CD4-positive, alpha-beta T cell treated with Interleukin-15 for 4 hours (primary cell): ENCODE data around the gene ATP8B2.
"Not testable (repeated sequence)": the region's sequence is repeated elsewhere in the genome, so short reads cannot be mapped to it uniquely, and the experiment has no call there.

Experiments used
- DNase-seq: peaks from one replicate; pipeline ENCODE4 v3.0.0-alpha.2; 2020; ENCODE audit warnings: low spot score

Gene ATP8B2

DNA sequence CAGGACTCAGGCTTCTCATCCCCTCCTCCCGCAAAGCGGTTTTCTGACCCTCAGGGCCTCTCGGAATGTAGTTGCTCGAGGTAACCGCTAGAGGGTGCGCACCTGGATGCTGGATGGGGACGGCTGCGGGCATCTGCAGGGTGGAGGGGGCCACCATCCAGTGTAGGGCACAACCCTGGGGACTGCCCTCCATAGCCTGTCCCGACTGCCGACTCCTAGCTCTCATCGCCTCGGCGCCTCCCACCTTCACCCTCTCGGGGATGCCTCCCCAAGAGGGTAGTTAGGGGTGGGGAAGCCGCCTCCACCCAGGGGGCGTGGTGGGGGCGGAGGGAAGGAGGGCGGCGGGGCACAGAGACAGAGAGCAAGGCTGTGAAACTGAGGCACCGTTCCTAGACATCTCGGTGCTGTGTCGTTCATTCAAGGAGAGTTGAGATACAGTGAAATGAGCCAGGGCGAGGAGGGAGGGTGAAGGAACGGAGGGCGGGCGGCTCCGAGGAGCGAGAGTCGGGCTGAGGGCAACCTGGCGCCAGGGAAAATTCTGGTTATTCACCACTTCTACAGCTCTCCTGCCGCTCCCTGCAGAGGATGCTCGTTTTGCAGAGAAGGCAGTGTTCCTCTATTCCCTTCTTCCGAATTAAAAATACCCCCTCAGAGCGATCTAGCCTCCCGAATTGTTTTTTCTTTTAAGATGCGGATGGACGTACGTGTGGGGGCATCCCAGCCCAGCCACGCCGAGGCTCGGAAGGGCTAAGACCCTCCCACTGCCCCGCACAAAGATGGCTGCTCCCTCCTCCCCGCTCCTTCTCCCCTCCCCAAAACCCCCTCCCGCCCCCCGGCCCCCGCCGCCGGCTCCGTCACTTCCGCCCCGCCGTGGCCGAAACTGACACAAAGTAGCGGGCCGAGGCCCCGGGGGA lies at the start of gene ATP8B2:
TSS of gene ATP8B2 (plus strand) at position 857 of the 914 bp plus-strand sequence. CDS start 2,617 bp downstream, outside the sequence.
- DNase-seq = peak; percentile 86

GRCh38 chr1:154276797-154277196 lies 48.5 kb upstream of the ATP8B2 start:
- peak; percentile 24 for DNase-seq

DNA sequence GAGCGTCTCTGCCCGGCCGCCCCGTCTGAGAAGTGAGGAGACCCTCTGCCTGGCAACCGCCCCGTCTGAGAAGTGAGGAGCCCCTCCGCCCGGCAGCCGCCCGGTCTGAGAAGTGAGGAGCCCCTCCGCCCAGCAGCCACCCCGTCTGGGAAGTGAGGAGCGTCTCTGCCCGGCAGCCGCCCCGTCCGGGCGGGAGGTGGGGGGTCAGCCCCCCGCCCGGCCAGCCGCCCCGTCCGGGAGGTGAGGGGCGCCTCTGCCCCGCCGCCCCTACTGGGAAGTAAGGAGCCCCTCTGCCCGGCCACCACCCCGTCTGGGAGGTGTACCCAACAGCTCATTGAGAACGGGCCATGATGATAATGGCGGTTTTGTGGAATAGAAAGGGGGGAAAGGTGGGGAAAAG lies 37.7 kb upstream of the ATP8B2 start:
- not testable (repeated sequence) for DNase-seq

GRCh38 chr1:154288661-154289060 lies 36.7 kb upstream of the ATP8B2 start:
- DNase-seq = no peak

DNA sequence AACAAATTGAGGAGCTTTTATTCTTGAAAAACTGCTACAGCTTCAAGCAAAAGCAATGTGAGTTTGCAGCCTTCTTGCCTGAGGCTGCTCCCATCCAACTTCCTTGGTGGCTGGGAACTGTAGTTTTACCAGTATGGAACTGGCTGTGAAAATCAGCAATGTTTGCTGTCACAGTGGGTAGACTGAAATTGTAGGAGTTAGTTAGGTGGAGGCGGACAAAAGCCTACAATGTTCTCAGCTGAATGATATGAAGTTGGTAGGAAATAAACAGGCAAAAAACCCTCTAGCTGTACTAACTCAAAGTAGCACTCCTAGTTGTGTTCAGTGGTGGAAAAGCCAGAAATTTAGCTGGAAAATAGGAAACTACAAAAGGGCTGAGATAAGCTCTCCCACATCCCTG lies 34.4 kb upstream of the ATP8B2 start:
- no peak for DNase-seq

- no peak for DNase-seq
These were observed 29.7 kb upstream of the ATP8B2 start for GRCh38 chr1:154295408-154296235.

- DNase-seq = no peak
These were observed 23.7 kb upstream of the ATP8B2 start for GRCh38 chr1:154301582-154301981.

DNA sequence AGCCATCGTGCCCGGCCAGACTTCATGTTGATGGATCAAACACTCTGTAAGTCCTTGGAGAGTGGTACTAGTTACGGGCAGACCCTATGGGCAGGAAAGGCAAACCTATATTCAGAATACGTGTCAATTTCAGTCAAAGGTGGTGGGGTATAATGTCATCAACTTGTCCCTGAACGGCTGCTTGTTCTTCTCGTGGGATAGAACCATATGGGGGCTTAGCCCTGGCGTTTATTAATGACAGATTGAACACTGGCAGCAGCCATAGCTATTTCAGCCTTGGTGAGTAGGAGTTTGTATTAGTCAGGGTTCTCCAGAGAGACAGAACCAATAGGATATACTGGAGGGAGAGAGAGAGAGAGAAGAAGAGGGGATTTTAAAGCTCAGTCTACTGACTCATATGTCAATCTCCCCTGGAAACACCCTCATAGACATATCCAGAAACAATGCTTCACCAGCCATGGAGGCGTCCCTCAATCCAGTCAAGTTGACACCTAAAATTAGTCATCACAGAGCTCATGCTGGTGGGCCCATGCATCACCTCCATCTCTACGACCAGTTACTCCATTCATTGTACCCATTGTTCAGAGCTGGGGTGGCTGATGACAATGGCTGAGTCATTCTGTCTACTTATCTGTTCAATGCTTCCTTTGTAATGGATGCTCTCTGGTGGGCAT lies 20.5 kb upstream of the ATP8B2 start:
- DNase-seq = no peak

GRCh38 chr1:154306151-154306550 lies 19.2 kb upstream of the ATP8B2 start:
- no peak for DNase-seq

DNA sequence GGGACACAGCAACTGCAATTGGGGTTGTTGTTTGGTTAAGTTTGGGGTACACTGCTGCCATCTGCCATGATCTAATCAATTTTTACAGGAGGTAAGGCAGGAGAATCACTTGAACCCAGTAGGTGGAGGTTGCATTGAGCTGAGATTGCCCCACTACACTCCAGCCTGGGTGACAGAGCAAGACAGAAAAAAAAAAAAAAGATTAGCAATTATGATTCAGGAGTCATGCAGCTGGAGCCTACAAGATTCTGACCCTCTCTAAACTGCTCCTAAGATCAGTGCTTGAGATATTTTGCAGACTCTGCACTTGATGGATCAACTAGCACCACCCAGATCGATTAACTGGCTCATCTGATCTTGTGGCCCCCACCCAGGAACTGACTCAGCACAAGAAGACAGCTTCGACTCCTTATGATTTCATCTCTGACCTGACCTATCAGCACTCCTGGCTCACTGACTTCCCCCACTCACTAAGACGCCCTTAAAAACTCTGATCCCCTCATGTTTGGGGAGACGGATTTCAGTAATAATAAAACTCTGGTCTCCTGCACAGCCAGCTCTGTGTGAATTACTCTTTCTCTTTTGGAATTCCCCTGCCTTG lies 17.6 kb upstream of the ATP8B2 start:
- peak; percentile 24 for DNase-seq

GRCh38 chr1:154309136-154309535 lies 16.2 kb upstream of the ATP8B2 start:
- DNase-seq = not testable (repeated sequence)

DNA sequence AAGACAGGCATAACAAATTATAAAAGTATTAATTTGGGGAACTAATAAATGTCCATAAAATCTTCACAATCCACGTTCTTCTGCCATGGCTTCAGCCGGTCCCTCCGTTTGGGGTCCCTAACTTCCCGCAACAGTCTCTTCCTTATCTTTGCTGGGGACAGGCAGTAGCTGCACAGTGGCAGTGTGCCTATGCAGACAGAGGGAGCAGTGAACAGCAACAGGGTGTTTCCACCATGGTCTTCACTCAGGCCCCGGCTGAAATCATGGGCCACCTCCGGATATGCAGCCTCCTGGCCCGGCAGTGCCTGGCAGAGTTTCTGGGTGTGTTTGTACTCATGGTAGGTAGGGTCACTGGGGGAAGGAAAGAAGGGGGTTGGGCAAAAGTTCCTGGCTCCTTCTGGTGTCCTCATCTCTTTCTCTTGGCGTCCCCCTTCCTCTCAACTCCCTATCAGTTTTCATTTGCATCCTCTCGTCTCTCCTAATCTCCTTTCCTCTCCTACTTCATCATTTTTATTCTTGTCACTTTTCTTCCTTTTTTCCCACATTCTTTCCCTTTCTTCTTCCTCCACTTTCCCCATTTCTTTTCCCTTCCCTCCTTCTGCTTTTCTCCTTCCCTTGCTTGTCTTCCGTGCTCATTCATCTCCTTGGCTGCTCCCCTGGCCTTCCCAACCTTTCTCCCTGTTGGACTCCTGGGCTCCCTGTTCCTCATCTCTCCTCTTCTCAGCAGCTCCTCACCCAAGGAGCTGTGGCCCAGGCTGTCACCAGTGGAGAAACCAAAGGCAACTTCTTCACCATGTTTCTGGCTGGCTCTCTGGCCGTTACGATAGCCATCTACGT lies 12.9 kb upstream of the ATP8B2 start:
- DNase-seq = not testable (repeated sequence)

DNA sequence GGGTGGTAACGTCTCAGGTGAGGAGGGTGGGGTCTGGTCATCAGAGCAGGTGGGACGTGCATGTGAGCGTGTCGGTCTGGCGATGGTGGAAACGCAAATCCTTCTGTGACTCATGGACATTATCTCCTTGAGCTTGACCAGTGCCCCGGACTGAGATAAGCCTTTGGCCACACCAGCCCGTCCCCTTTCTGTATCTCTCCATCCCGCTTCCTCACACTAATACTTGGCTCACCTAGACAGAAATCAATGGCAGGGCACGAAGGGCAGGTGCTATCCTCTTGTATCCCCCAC lies 12.3 kb upstream of the ATP8B2 start:
- no peak for DNase-seq

DNA sequence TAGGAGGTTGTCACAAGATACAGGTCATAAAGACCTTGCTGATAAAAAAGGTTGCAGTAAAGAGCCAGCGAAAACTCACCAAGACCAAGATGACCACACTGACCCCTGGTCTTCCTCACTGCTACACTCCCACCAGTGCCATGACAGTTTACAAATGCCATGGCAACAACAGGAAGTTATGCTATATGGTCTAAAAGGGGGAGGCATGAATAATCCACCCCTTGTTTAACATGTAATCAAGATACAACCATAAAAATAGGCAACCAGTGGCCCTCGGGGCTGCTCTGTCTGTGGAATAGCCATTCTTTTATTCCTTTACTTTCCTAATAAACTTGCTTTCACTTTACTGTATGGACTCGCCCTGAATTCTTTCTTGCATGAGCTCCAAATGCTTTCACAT lies 11.1 kb upstream of the ATP8B2 start:
- DNase-seq = not testable (repeated sequence)

DNA sequence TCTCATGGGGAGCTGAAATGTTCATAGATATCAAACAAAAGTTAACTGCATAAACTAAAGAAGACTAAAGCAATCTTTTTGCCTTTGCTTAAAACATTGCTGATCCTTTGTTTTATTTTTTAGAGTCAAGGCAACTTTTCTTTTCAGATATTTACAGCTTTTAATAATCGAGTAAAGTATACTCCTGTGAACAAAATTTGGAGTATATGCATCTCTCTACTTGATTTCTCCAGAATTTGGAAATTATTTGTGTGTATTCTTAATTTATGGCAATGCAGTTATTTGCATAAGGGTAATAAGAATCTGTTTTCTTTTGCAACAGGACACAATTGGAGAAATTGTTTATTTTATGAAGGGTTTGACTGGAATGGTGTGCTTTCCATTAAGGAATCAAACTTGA lies 8.6 kb upstream of the ATP8B2 start:
- DNase-seq = no peak

GRCh38 chr1:154318386-154318785 lies 6.9 kb upstream of the ATP8B2 start:
- no peak for DNase-seq

GRCh38 chr1:154320882-154321608 lies 4.3 kb upstream of the ATP8B2 start, which contains the start of gene AQP10:
AQP10 (plus strand) TSS chr1:154321093; CDS start chr1:154321156, 63 bp downstream.
- no peak for DNase-seq

GRCh38 chr1:154321609-154321934 lies 3.8 kb upstream of the ATP8B2 start:
- not testable (repeated sequence) for DNase-seq

DNA sequence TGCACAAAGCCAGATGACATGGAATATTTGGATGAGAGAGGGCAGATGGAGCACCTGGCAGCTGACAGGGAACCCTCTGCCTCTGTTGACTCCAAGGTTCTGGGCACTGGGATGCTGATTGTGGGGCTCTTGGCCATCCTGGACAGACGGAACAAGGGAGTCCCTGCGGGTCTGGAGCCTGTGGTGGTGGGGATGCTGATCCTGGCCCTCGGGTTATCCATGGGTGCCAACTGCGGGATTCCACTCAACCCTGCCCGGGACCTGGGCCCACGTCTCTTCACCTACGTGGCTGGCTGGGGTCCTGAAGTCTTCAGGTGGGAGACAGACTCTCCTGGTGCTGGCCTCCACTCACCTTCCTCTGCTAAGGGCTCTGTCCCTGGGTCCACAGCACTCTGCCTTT lies 1.8 kb upstream of the ATP8B2 start:
- DNase-seq = no peak

- DNase-seq = no peak
These were observed 1.1 kb upstream of the ATP8B2 start for GRCh38 chr1:154324241-154324640.
